Effector CD8-positive, alpha-beta T cell (primary cell): Measurements from ENCODE around the gene ADIG.

Experiments used
- DNase-seq: peaks from one replicate; lab custom pipeline; 2025; lab: John Stamatoyannopoulos, UW

Gene ADIG

GRCh38 chr20:38602185-38602581, 21.2 kb downstream of the ADIG start:
- no peak for DNase-seq

DNA sequence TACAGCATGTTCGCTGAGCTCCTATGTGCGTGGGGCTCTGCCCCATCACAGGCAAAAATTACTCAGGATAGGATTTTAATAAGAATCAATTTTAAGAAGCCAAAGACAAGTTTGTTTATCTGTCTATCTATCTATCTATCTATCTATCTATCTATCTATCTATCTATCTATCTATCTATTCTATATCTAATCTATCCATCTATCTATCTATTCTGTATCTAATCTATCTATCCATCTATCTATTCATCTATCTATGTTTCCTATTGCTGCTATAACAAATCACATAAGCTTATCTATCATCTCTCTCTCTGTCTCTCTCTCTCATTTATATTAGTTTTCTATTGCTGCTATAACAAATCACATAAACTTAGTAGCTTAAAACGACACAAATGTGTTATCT, 22.3 kb downstream of the ADIG start:
- no peak for DNase-seq

GRCh38 chr20:38604873-38605303, 23.9 kb downstream of the ADIG start:
- no peak for DNase-seq

GRCh38 chr20:38607351-38607750, 26.4 kb downstream of the ADIG start:
- DNase-seq, result no peak

DNA sequence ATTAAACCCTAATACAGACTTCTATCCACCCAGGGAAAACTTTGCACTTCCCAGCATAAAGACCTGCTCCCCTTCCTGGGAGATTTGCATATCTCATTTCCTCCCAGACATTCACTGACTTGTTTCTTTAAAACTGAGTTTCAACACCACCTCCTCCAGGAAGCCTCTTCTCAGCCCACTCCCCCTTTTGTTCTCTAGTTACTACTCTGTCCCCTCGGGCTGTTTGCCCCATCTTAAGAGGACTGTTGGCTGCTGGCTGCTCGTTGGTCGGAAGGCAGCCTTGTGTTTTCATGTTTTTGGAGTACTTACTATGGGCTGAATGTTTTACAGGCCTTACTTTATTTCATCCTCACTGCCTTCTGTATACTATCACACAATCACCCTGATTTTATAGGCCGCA, 27.2 kb downstream of the ADIG start:
- no peak for DNase-seq

DNA sequence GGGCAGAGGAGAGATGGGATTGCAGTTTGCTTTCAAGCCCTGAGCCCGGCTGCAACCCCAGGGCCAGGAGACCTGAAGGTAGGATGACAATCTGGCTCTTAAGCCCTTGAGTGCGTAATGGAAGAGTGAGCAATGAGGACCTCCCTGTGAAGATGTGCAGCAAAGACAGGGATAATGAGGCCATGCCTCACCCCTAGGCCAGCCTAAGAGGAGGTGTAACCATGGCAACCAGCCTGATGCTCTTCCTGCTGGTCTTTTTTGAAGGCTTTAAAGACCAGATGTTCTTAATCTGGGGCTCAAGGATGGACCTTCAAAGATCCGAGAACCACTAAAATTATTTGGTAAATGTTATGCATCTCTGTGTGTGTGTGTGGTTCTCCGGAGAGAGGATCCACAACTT, 28.8 kb downstream of the ADIG start:
- DNase-seq, result no peak

DNA sequence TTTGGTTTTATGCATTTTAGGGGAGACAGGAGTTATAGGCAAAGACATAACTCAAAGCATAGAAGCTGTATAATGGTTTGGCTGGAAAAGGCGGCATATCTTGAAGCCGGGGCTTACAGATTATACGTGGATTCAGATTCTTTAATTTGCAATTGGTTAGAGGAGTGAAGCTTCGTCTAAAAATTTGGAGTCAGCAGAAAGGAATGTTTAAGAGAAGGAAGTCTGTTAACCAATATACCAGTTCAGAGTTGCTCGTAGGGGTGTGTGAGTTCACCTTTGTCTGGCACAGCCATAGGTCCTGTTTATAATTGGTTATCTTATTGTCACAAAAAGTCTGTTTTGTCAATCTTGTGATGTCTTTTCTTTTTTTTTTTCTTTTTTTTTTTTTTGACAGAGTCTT, 29.5 kb downstream of the ADIG start:
- no peak for DNase-seq

- no peak for DNase-seq
Observed at GRCh38 chr20:38612751-38613515, 31.9 kb downstream of the ADIG start.

DNA sequence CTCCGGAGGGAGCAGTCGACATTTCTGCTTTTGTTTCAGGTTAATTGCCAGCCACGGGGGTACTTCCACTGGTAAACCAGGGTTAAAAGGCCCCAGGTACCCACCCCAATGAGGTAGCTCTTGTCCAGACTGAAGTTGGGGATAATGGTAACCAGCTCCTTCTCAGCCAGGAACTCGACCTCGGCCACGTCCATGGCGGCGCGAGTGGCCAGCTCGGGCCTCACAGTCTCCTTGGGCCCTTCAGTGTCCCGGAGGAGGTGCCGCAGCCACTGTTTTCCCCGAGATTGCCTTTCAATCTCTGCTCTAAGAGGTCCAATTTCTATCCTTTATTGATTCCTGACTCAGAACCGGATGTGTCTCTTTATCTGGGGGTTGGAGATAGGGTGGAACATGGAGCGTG, 34.3 kb downstream of the ADIG start:
- no peak for DNase-seq

DNA sequence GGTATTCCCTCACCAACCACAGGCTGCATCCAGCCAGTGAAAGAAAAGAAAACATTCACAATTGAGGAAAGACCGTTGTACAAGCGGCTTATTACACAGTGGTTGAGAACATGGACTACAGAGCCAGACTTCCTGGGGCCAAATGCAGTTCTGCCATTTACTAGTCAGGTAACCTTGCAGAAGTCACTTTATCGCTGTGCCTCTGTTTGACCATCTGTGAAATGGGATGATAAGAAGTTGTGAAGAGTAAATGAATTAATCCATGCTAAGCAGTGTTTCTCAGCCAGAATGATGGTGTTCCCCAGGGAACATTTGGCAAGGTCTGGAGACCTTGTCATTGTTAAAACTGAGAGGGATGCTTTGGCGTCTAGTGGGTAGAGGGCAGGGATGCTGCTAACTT, 35.5 kb downstream of the ADIG start:
- DNase-seq, result no peak

DNA sequence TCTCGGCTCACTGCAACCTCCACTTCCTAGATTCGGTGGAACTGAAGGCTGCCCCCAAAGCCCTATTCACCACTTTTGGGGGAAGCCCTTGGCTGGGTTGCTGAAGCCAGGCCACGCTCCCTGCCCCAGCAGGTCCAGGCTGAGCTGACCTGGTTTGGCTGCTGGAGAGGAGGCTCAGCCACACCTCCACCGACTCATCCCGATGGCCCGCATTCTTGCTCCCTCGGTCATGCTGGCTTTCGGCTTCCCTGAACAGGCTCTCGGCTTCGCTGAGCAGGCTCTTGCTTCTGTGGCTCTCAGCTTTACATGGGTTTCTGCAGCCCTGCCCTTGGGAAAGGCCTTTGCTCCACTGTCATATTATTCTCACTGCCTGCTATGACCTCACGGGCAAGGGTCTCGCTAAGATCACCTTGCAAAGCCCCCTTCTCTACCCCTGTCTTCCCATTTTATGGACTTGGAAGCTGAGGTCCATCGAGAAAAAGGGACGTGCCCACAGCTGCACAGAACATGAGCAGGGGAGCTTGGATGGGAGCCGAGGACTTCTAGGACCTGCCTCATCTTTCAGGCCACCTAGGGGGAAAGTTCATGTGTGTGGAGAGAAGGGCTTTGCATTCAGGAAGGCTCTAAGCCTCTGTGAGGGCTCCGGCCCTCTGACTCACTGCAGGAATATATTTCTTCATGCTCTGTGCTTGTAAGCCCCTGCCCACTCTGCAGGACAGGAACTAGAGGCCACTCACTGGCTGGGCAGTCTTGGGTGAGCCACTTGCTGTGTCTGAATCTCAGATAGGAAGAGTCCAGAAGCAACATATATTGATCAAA, 36.2 kb downstream of the ADIG start:
- no peak for DNase-seq

- DNase-seq, result no peak
Observed at GRCh38 chr20:38617830-38618196, 36.8 kb downstream of the ADIG start.

DNA sequence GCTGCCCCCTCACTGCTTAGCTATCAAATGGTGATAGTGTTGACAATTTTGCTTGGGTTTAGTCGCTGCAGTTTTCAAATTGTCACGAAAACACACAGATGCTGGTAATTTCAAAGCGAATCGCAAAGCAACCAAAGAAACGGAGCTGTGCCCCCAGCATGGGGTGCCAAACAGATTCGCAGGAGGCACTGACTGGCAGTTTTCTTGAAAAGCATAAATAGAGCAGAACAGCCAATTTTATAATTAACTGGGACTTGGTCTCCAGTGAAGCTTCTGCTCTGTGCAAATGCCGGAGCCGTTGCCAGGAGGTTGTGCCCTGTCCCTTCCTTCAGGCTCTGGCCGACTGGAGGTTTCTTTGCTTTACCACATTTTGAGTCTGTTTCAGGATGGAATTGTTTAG, 39.4 kb downstream of the ADIG start:
- DNase-seq, result no peak

DNA sequence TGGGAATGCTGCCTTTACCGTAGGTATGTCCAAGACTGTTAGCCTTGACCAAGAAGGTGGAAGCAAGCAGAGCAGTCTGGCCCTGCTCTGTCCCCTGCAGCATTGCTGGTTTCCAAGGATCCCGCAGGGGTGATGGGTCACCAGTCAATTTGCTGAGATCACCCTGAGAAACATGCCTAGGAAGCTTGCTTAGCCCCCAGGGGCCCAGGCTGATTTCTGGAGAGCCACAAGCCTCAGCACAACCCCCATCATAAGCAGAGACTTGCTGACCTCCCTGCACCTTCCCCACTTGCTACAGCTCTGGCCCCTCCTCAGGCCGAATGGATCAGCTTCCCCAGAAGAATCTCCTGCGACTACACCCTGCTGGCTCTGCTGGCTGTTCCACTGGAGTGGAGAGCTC, 42.1 kb downstream of the ADIG start:
- DNase-seq, result no peak

DNA sequence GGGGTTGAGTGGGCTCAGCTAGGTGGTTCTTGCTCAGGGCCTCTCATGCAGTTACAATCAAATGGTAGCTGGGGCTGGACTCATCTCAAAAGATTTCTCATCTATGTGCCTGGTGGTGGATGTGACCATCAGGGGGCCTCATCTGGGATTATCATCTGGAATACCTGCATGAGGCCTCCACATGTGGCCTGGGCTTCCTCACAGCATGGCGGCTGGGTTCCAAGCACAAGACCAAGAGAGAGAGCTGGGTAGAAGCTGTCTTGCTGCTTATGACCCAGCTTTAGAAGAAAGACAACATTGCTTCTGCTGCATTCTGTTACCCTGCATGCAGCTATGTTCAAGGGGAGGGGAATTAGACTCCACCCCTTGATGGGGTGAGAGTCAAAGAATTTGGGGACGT, 43.1 kb downstream of the ADIG start:
- DNase-seq, result no peak

DNA sequence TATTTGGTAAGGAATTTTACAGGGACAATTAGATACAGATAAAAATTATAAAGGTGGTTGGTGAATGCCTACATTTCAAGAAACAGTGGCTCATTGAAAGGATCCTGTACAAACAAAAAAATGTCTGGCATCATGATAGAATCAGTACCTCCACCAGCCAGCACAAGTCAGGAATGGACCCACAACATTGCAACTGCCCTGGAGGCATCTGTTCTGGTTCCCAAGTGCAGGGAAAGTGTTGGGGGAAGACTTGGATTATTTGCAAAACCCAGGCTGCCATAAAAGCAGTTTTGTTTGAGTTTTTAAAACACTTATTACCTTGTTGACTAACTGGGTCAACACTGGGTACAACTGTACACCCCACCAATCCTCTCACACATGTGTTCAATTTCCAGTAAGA, 44.9 kb downstream of the ADIG start:
- DNase-seq, result no peak

- DNase-seq, result no peak
Observed at GRCh38 chr20:38626921-38627659, 46.1 kb downstream of the ADIG start.

- no peak for DNase-seq
Observed at GRCh38 chr20:38628580-38629470, 47.8 kb downstream of the ADIG start.

DNA sequence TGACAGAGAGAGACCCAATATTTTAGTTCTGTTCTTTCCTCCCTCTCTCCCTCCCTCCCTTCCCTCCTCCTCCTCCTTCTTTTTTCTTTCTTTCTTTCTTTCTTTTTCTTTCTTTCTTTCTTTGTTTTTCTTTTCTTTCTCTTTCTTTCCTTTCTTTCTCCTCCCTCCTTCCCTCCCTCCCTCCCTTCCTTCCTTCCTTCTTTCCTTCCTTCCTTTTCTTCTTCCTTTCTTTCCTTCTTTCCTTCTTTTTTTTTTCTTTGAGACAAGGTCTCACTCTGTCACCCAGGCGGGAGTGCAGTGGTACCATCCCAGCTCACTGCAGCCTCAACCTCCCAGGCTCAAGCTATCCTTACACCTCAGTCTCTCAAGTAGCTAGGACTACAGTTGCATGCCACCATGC, 49.0 kb downstream of the ADIG start:
- DNase-seq, result no peak

GRCh38 chr20:38630727-38631126, 49.7 kb downstream of the ADIG start:
- DNase-seq, result no peak

DNA sequence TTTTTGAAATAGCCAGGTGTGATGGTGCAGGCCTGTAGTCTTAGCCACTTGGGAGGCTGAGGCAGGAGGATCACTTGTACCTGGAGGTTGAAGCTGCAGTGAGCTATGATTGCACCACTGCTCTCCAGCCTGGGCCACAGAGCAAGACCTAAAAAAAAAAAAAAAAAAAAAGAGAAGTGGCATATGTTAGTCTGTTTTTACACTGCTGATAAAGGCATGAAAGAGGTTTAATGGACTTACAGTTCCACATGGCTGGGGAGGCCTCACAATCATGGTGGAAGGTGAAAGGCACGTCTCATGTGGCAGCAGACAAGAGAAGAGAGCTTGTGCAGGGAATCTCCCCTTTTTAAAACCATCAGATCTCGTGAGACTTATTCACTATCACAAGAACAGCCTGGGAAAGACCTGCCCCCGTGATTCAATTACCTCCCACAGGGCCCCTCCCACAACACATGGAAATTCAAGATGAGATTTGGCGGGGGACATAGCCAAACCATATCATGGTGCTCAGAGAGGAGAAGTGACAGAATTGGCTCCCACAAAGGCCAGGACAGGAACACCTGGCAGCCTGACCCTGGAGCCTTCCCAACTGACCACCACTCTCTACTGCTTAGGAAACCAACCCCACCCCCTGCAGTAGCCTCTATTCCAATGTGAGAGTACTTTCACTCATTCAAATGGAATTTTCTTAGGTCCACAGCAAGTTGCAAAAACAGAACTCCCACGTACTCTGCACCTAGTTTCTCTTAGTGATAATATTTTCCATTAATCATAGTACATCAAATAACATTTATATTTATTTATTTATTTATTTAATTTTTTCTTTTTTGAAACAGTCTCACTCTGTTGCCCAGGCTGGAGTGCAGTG, 50.4 kb downstream of the ADIG start:
- DNase-seq, result no peak
